ENCODE data around the gene AGAP1. TPM values are rescaled to one million over a fixed set of nuclear protein-coding genes. Genes with fewer than 3 reads are reported as not detected.

AGAP1 gene
- total RNA-seq, 6 experiments from 2014 or later, result 14.1 to 16.0 (median 15.1) TPM

DNA sequence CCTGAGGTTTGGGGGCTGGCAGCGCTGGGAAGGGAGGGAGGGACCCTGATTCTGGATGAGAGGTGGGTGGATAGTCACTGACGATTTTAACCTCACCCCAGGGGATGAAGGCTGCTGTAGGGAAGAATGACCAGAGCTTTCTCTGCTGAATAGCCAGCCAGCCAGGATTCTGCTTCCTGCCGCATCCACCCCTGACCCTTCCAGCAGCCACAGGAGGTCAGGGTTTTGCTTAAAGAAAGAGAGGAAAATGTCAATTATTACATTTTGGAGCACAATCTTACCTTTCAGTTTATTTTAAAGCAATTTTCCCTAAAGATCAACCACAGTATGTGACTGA, 456.6 kb downstream of the AGAP1 start:
- TF ChIP-seq, protein P1, sequence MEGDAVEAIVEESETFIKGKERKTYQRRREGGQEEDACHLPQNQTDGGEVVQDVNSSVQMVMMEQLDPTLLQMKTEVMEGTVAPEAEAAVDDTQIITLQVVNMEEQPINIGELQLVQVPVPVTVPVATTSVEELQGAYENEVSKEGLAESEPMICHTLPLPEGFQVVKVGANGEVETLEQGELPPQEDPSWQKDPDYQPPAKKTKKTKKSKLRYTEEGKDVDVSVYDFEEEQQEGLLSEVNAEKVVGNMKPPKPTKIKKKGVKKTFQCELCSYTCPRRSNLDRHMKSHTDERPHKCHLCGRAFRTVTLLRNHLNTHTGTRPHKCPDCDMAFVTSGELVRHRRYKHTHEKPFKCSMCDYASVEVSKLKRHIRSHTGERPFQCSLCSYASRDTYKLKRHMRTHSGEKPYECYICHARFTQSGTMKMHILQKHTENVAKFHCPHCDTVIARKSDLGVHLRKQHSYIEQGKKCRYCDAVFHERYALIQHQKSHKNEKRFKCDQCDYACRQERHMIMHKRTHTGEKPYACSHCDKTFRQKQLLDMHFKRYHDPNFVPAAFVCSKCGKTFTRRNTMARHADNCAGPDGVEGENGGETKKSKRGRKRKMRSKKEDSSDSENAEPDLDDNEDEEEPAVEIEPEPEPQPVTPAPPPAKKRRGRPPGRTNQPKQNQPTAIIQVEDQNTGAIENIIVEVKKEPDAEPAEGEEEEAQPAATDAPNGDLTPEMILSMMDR (IDR thresholded peaks at IDR 0.05), result no peak
- no peaks in the 10 kb centered on the region for H3K4me1 Mint-ChIP-seq (ENCODE audit: low read depth)
- H3K4me3 Mint-ChIP-seq, result no peak overlapping the region
- no peaks in the 10 kb centered on the region; the same call in 1 of the 2 replicates for H3K9me3 Mint-ChIP-seq
- DNase-seq, result no peak
- no peaks in the 10 kb centered on the region for H3K36me3 Mint-ChIP-seq (ENCODE audit: low read depth)
- H3K27me3 Mint-ChIP-seq (ENCODE audit: insufficient read depth), result no peaks in the 10 kb centered on the region; the same call in none of the 2 replicates
- no peak overlapping the region for H3K27ac Mint-ChIP-seq

DNA sequence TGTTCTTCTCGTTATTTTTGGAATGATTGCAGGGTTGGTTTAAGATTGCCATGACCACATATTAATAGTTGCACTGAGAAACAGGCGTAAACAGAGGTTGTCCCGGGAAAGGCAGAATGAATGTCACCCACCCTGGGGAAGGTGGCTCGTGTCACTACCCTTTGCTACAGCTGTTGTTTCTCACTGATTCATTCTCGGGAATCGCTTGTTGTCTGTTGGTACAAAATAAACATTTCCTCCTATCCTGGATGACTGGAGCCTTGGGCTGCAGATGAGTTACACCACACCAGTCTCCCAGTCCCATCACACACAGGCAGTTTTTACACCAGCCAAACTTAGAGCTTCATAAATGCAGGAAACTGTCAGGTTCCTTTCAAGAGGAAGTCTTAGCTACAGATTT, 457.6 kb downstream of the AGAP1 start:
- no peak overlapping the region for H3K27ac Mint-ChIP-seq

DNA sequence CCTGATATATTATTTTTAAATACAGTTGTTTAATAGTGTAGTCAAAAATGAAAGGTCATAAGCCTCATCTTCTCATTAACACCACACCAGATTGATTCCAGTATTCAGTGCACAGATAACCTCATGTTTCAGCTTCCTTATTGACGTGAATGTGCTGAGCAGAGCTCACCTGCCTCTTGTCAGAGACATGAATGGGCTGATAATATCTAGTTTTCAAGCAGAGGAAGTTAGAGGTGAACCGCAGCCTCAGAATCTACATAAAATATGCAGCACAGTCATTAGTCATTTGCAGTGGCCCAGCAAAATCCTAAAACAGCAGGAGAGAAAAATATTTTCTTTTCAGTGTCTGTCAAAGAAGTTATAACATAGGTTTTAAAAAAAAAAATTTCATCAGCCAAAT, 458.1 kb downstream of the AGAP1 start:
- Mint-ChIP-seq H3K27me3 (ENCODE audit: insufficient read depth) (no peaks in the 10 kb centered on the region; the same call in 1 of the 2 replicates), H3K36me3 (ENCODE audit: low read depth) (no peaks in the 10 kb centered on the region), H3K4me1 (ENCODE audit: low read depth) (no peaks in the 10 kb centered on the region), H3K4me3 (no peak overlapping the region), H3K9me3 (no peaks in the 10 kb centered on the region; the same call in 1 of the 2 replicates), H3K27ac (no peak overlapping the region)
- TF ChIP-seq, protein P1 (IDR thresholded peaks at IDR 0.05), result no peak
- DNase-seq, result no peak

More for the DNA sequence above, 457.6 kb downstream of the AGAP1 start:
- H3K4me1 Mint-ChIP-seq (ENCODE audit: low read depth), result no peaks in the 10 kb centered on the region
- TF ChIP-seq, protein P1 (IDR thresholded peaks at IDR 0.05), result no peak
- no peaks in the 10 kb centered on the region for H3K36me3 Mint-ChIP-seq (ENCODE audit: low read depth)
- no peaks in the 10 kb centered on the region; the same call in 1 of the 2 replicates for H3K9me3 Mint-ChIP-seq
- no peak for DNase-seq
- no peak overlapping the region for H3K4me3 Mint-ChIP-seq
- no peaks in the 10 kb centered on the region; the same call in none of the 2 replicates for H3K27me3 Mint-ChIP-seq (ENCODE audit: insufficient read depth)

DNA sequence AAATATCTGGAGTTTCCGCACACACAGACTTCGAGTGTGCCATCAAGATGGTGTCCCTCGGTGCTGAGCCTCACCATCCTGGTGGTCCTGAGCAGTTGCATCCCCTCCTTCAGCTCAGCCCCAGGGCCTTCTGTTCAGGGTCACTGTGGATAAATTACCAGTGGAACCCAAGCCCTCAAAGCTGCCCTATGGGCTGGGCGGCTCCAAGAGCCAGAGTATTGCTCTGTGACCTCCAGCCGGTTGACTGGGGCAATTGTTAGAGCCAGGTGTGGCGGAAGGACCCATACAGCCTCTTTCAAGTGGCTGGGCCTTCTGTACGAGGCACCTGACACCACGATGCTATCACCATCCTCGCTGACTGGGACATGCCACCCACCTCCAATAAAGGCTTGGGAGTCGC, 458.9 kb downstream of the AGAP1 start:
- Mint-ChIP-seq H3K4me3 (no peak overlapping the region), H3K27me3 (ENCODE audit: insufficient read depth) (no peaks in the 10 kb centered on the region; the same call in 1 of the 2 replicates), H3K36me3 (ENCODE audit: low read depth) (no peaks in the 10 kb centered on the region), H3K4me1 (ENCODE audit: low read depth) (no peaks in the 10 kb centered on the region), H3K9me3 (no peaks in the 10 kb centered on the region; the same call in 1 of the 2 replicates), H3K27ac (no peak overlapping the region)
- TF ChIP-seq, protein P1 (IDR thresholded peaks at IDR 0.05), result no peak
- no peak for DNase-seq

DNA sequence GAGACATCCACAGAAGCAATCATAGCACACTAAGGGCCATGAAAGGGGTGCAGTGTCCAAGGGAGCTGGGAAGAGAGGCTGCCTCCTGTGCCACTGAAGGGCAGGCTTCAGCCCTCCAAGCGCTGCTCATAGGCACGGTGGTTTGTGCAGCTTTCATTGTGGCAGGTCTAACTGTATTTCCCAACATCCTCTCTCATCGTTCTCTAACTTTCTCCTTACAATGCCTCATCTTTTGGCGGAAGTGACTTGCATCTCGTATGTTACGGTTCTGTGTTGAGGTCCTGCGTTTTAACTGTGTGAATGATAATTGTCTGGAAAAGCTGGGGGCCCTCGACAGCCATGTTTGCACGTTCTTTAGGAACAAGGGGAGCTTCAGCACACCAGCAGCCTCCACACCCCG, 460.4 kb downstream of the AGAP1 start:
- Mint-ChIP-seq H3K27ac (no peak overlapping the region), H3K36me3 (ENCODE audit: low read depth) (peaks cover 9% of the 10 kb centered on the region; the same call in 1 of the 2 replicates), H3K4me3 (no peak overlapping the region), H3K27me3 (ENCODE audit: insufficient read depth) (no peaks in the 10 kb centered on the region), H3K9me3 (no peaks in the 10 kb centered on the region; the same call in 1 of the 2 replicates), H3K4me1 (ENCODE audit: low read depth) (no peaks in the 10 kb centered on the region)
- TF ChIP-seq, protein P1 (IDR thresholded peaks at IDR 0.05), result no peak
- DNase-seq, result no peak

Data from HFFc6 (cell line).